Endothelial cell of umbilical vein (primary cell): Measurements from ENCODE around the gene SMYD4. TPM values are rescaled to one million over a fixed set of nuclear protein-coding genes. Genes with fewer than 3 reads are reported as not detected.

Experiments
- BruUV-seq: library from RNA; stranded (reverse); fragments of 400-500 nt; replicated peaks from 2 replicates; lab custom pipeline; 2021; lab: Mats Ljungman, UMichigan
- CTCF ChIA-PET: fragments of 300-600, 350-600 bp; sonication (Branson Sonifier 250); formaldehyde crosslinking; loops from one replicate; lab custom pipeline; 2021; ENCODE audit warnings: antibody characterized with exemption, inconsistent platforms; lab: Charles Lee
- POLR2A ChIA-PET: fragments of 300-600, 350-600 bp; sonication (Branson Sonifier 250); formaldehyde crosslinking; loops from one replicate; lab custom pipeline; 2021; ENCODE audit warnings: antibody characterized with exemption, inconsistent platforms; lab: Charles Lee
- DNase-seq: peaks from one replicate; pipeline ENCODE4 v3.0.0-alpha.2; 2011; ENCODE audit warnings: low read depth, low spot score
- FAIRE-seq: peaks from 2 replicates; lab custom pipeline; 2011; peaks lifted over from hg19 to GRCh38; lab: Jason Lieb, UNC
- H2AFZ ChIP-seq: 2 replicates; pipeline ENCODE4 v1.6.0; 2012; ENCODE audit warnings: low read depth, low read length, control low read depth, inconsistent platforms
- H3K27ac ChIP-seq: 2 replicates; pipeline ENCODE4 v1.5.1; 2011; ENCODE audit warnings: low read depth, mild to moderate bottlenecking, control low read depth, low read length, moderate library complexity; ENCODE audit not compliant: insufficient read depth
- H3K27me3 ChIP-seq, 2 experiments: 2 replicates each; pipeline versions ENCODE4 v1.6.0 to v1.6.1; 2011; ENCODE audit warnings: low read length in 2 of 2, mixed read lengths in 1 of 2; ENCODE audit not compliant: control insufficient read depth in 2 of 2, insufficient read depth in 2 of 2
- H3K36me3 ChIP-seq, 2 experiments: 2 replicates in 1 of 2; 3 replicates in 1 of 2; pipeline ENCODE4 v1.5.1; 2011; ENCODE audit warnings: low read length in 2 of 2, mild to moderate bottlenecking in 1 of 2, moderate library complexity in 1 of 2; ENCODE audit not compliant: control insufficient read depth in 2 of 2, insufficient read depth in 2 of 2; ENCODE audit errors: extremely low read depth in 1 of 2
- H3K4me1 ChIP-seq: 3 replicates; pipeline ENCODE4 v1.5.1; 2011; ENCODE audit warnings: mild to moderate bottlenecking, low read length; ENCODE audit not compliant: control insufficient read depth, insufficient read depth; ENCODE audit errors: extremely low read depth
- H3K4me2 ChIP-seq: 2 replicates; pipeline ENCODE4 v1.6.1; 2011; ENCODE audit warnings: low read length, control low read depth, mixed read lengths; ENCODE audit not compliant: insufficient read depth
- H3K4me3 ChIP-seq, 3 experiments: fragments of 200-600 bp in 1 of 3; sonication (generic), shearing (Covaris generic) in 1 of 3; replicated peaks in 1 of 3; 2 replicates each; pipeline ENCODE4 v1.5.1; 2011 to 2016; ENCODE audit warnings: control low read depth in 3 of 3, low read length in 3 of 3, mild to moderate bottlenecking in 2 of 3, inconsistent platforms in 1 of 3, low read depth in 1 of 3, moderate library complexity in 1 of 3; ENCODE audit not compliant: insufficient read depth in 1 of 3
- H3K79me2 ChIP-seq: 2 replicates; pipeline ENCODE4 v1.6.0; 2012; ENCODE audit warnings: low read length, inconsistent platforms; ENCODE audit not compliant: control insufficient read depth, insufficient read depth
- H3K9ac ChIP-seq: replicated peaks from 2 replicates; pipeline ENCODE3; 2011; ENCODE audit warnings: low read length, control low read depth; ENCODE audit not compliant: insufficient read depth; ENCODE audit errors: extremely low read depth
- H3K9me1 ChIP-seq: replicated peaks from 3 replicates; pipeline ENCODE4 v1.6.0; 2011; ENCODE audit warnings: mild to moderate bottlenecking, low read length; ENCODE audit not compliant: control insufficient read depth, insufficient read depth; ENCODE audit errors: extremely low read depth
- H3K9me3 ChIP-seq: replicated peaks from 2 replicates; pipeline ENCODE4 v1.5.1; 2012; ENCODE audit warnings: low read length, inconsistent platforms; ENCODE audit not compliant: control insufficient read depth, insufficient read depth
- H4K20me1 ChIP-seq: replicated peaks from 2 replicates; pipeline ENCODE3; 2011; ENCODE audit warnings: mild to moderate bottlenecking, low read length; ENCODE audit not compliant: control insufficient read depth, insufficient read depth; ENCODE audit errors: extremely low read depth
- EZH2 ChIP-seq: IDR thresholded peaks from 2 replicates; pipeline ENCODE4 v1.6.1; 2012; ENCODE audit warnings: borderline replicate concordance, low read depth, mild to moderate bottlenecking, moderate library complexity, low read length, inconsistent platforms; ENCODE audit not compliant: severe bottlenecking
- FOS ChIP-seq: IDR thresholded peaks from 2 replicates; pipeline ENCODE4 v1.6.1; 2011; ENCODE audit warnings: mild to moderate bottlenecking, low read length, moderate library complexity, borderline replicate concordance; ENCODE audit not compliant: insufficient read depth
- GATA2 ChIP-seq: IDR thresholded peaks from 2 replicates; pipeline ENCODE4 v1.7.0; 2011; ENCODE audit warnings: low read depth, mild to moderate bottlenecking, moderate library complexity, mixed read lengths, low read length; ENCODE audit not compliant: insufficient read length, insufficient read depth
- JUN ChIP-seq: IDR thresholded peaks from 2 replicates; pipeline ENCODE4 v1.6.1; 2011; ENCODE audit warnings: borderline replicate concordance, low read depth; ENCODE audit not compliant: insufficient read length, insufficient read depth
- MYC ChIP-seq: IDR thresholded peaks from one replicate; pipeline ENCODE4 v1.6.1; 2011; ENCODE audit warnings: mild to moderate bottlenecking, low read depth, low read length
- POLR2A ChIP-seq: IDR thresholded peaks from 2 replicates; pipeline ENCODE4 v1.6.1; 2012; ENCODE audit warnings: low read depth, mild to moderate bottlenecking, control low read depth, low read length
- dilution Hi-C: fragments of 300-500 bp; cut with MboI; formaldehyde crosslinking; loops from one replicate; pipeline ENCODE4 v1.15.0; 2019; ENCODE audit warnings: low sequenced_read_pairs; ENCODE audit not compliant: extremely low pct_ligation_motif_present
- intact Hi-C: fragments of 100-400 bp; cut with micrococcal nuclease; formaldehyde crosslinking; loops from one replicate; pipeline ENCODE4 v1.10.0; 2022
- polyA plus RNA-seq, 4 experiments: library from polyadenylated mRNA; depleted of rRNA in 3 of 4; stranded (reverse) in 3 of 4; unstranded in 1 of 4; fragments of >200 nt; gene quantifications; 2 replicates each; pipeline versions ENCODE4 v1.2.1 to v1.2.3, GENCODE V29; 2011 to 2012; ENCODE audit warnings: missing spikeins in 1 of 4
- total RNA-seq: library from RNA; stranded (reverse); gene quantifications from 2 replicates; pipeline ENCODE4 v1.2.3, GENCODE V29; 2021
- TF ChIP-seq, protein P1 (sequence below), 2 donors: IDR thresholded peaks; 1 replicate in 1 of 2; 2 replicates in 1 of 2; pipeline ENCODE4 v1.5.1; 2011; ENCODE audit warnings: low read length in 2 of 2, mild to moderate bottlenecking in 2 of 2, moderate library complexity in 2 of 2, control low read depth in 1 of 2, inconsistent platforms in 1 of 2, low read depth in 1 of 2; ENCODE audit not compliant: insufficient read depth in 1 of 2; ENCODE audit errors: extremely low read depth in 1 of 2
- TF ChIP-seq, protein P2 (sequence below): IDR thresholded peaks from 2 replicates; pipeline ENCODE4 v1.6.1; 2011; ENCODE audit not compliant: insufficient read depth, insufficient read length

The SMYD4 gene
- total and polyA plus RNA-seq, 2 donors (not counting 3 experiments of a cell fraction or from before 2014, with no cell fraction given): 6.0 to 14.6 TPM

DNA sequence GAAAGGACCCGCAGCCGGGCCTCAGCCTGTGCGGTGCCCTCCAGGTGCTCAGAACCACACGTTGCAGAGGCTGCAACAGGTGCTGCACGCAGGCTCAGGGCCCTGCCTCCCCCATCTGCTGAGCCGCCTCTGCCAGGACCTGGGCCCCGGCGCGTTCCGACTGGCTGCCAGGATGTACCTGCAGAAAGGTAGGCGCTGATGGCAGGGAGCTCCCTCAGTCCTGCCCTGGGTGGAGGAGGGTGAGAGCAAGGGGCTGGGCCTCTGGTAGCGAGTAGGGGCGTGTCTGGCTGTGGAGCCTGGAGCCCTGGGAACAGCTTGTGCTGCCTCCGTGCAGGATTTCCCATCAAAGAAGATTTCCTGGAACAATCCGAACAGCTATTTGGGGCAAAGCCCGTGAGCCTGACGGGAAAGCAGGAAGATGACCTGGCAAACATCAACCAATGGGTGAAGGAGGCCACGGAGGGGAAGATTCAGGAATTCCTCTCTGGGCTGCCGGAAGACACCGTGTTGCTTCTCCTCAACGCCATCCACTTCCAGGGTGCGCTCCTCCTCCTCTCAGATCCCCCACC, 82.6 kb downstream of the SMYD4 start:
- ChIA-PET CTCF (interaction anchor here (0.9 to 2.0 kb wide), 5 partner anchors 21 to 37 kb away, joined by 3 to 11 read pairs (median 4); no protein-coding TSS in a partner anchor), POLR2A (no interaction called here)
- no peak for FAIRE-seq

DNA sequence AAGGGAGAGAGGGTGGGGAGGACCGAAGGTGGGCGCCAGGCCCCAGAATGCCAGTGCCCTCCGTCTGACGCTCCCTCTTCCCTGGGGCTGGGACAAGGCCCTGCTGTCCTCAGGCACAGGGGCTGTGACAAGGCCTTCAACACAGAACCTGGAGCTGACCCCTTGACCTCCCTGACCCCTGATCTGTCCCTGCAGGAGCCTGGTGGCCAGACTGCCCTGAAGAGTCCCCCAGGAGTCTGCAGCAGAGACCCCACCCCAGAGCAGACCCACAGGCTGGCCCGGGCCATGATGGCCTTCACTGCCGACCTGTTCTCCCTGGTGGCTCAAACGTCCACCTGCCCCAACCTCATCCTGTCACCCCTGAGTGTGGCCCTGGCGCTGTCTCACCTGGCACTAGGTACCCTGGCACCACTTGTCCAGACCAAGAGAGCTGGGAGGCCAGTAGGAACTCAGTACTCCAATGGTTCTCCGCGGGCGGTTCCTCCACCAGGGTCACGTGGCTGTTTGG, 84.1 kb downstream of the SMYD4 start:
- Histone ChIP-seq H3K4me2 (no peak overlapping the region), H4K20me1 (no peaks in the 10 kb centered on the region), H3K79me2 (no peaks in the 10 kb centered on the region), H2AFZ (no peak overlapping the region), H3K9me3 (no peaks in the 10 kb centered on the region), H3K36me3 (no peaks in the 10 kb centered on the region), H3K9me1 (no peaks in the 10 kb centered on the region), H3K4me1 (no peaks in the 10 kb centered on the region), H3K27ac (no peak overlapping the region), H3K9ac (no peak overlapping the region), H3K27me3 (no peaks in the 10 kb centered on the region), H3K4me3 (no peak overlapping the region)
- POLR2A ChIA-PET: no interaction called here
- intact Hi-C loops: no loop called here
- CTCF ChIA-PET: interaction anchor here (1.0 kb wide), 1 partner anchor 34 kb away, joined by 4 read pairs; no protein-coding TSS in a partner anchor
- dilution Hi-C loops: no loop called here
- no peak for TF ChIP-seq JUN
- TF ChIP-seq MYC: no peak
- no peak for TF ChIP-seq POLR2A
- TF ChIP-seq GATA2: no peak
- TF ChIP-seq, protein P1, sequence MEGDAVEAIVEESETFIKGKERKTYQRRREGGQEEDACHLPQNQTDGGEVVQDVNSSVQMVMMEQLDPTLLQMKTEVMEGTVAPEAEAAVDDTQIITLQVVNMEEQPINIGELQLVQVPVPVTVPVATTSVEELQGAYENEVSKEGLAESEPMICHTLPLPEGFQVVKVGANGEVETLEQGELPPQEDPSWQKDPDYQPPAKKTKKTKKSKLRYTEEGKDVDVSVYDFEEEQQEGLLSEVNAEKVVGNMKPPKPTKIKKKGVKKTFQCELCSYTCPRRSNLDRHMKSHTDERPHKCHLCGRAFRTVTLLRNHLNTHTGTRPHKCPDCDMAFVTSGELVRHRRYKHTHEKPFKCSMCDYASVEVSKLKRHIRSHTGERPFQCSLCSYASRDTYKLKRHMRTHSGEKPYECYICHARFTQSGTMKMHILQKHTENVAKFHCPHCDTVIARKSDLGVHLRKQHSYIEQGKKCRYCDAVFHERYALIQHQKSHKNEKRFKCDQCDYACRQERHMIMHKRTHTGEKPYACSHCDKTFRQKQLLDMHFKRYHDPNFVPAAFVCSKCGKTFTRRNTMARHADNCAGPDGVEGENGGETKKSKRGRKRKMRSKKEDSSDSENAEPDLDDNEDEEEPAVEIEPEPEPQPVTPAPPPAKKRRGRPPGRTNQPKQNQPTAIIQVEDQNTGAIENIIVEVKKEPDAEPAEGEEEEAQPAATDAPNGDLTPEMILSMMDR (IDR thresholded peaks at IDR 0.05; ENCODE audit: extremely low read depth in 1 of 2, insufficient read depth in 1 of 2, low read depth in 1 of 2, low read length in 2 of 2): no peak
- TF ChIP-seq, protein P2, sequence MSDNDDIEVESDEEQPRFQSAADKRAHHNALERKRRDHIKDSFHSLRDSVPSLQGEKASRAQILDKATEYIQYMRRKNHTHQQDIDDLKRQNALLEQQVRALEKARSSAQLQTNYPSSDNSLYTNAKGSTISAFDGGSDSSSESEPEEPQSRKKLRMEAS: no peak
- TF ChIP-seq EZH2: no peak
- TF ChIP-seq FOS: no peak
- FAIRE-seq (no peak), DNase-seq (no peak)
- BruUV-seq: no TSS peak

More for the DNA sequence above, 82.6 kb downstream of the SMYD4 start:
- H2AFZ ChIP-seq: peak overlapping the region; percentile 26
- no peaks in the 10 kb centered on the region for H4K20me1 ChIP-seq
- no peaks in the 10 kb centered on the region for H3K79me2 ChIP-seq
- H3K27me3 ChIP-seq: no peaks in the 10 kb centered on the region
- no peaks in the 10 kb centered on the region for H3K4me1 ChIP-seq
- H3K9me1 ChIP-seq: no peaks in the 10 kb centered on the region
- DNase-seq: peak; percentile 17
- no TSS peak for BruUV-seq
- no peak overlapping the region for H3K27ac ChIP-seq
- dilution Hi-C loops (no loop called here), intact Hi-C loops (no loop called here)
- no peak overlapping the region for H3K9ac ChIP-seq
- no peak overlapping the region for H3K4me3 ChIP-seq
- H3K4me2 ChIP-seq: no peak overlapping the region
- TF ChIP-seq FOS: no peak
- no peak for TF ChIP-seq JUN
- TF ChIP-seq, protein P1 (IDR thresholded peaks at IDR 0.05; ENCODE audit: extremely low read depth in 1 of 2, insufficient read depth in 1 of 2, low read depth in 1 of 2, low read length in 2 of 2): no peak
- no peaks in the 10 kb centered on the region for H3K9me3 ChIP-seq
- H3K36me3 ChIP-seq: no peaks in the 10 kb centered on the region
